Activated CD8-positive, alpha-beta memory T cell treated with anti-CD3 and anti-CD28 coated beads, Interleukin-2, amount 10 ng/mL, durations not matched to agents 7 days and 5 days (primary cell): Measurements from ENCODE around the gene APBA2. TPM values are rescaled to one million over a fixed set of nuclear protein-coding genes. Genes with fewer than 3 reads are reported as not detected.

Experiments
- ATAC-seq: fragments of 150-1000 bp; cut with Tn5 transposase; one replicate; pipeline ENCODE4 v1.10.0; 2021; ENCODE audit warnings: moderate library complexity
- CTCF ChIA-PET: fragments of 350-600 bp; sonication (Branson Sonifier 250); formaldehyde crosslinking; loops from one replicate; lab custom pipeline; 2021; ENCODE audit warnings: antibody characterized with exemption; lab: Charles Lee
- DNase-seq: peaks from one replicate; pipeline ENCODE4 v3.0.0-alpha.2; 2020
- H3K27ac Mint-ChIP-seq: one replicate; pipeline ENCODE4 v1.8.0; 2021; ENCODE audit warnings: mild to moderate bottlenecking, mixed read lengths
- H3K27me3 Mint-ChIP-seq: one replicate; pipeline ENCODE4 v1.8.0; 2021; ENCODE audit warnings: mixed read lengths
- H3K36me3 Mint-ChIP-seq: one replicate; pipeline ENCODE4 v1.8.0; 2021; ENCODE audit warnings: mild to moderate bottlenecking, mixed read lengths
- H3K4me1 Mint-ChIP-seq: one replicate; pipeline ENCODE4 v1.8.0; 2021; ENCODE audit warnings: mixed read lengths
- H3K4me3 Mint-ChIP-seq: one replicate; pipeline ENCODE4 v1.8.0; 2021; ENCODE audit warnings: mild to moderate bottlenecking, moderate library complexity, mixed read lengths
- H3K9me3 Mint-ChIP-seq: one replicate; pipeline ENCODE4 v1.8.0; 2022; ENCODE audit warnings: low read depth, mixed read lengths
- total RNA-seq, 2 experiments: library from RNA; stranded (reverse); gene quantifications; one replicate each; pipeline ENCODE4 v1.2.3, GENCODE V29; 2021

APBA2 gene
- total RNA-seq, 2 experiments from 2014 or later: 2.6 to 7.9 TPM

DNA sequence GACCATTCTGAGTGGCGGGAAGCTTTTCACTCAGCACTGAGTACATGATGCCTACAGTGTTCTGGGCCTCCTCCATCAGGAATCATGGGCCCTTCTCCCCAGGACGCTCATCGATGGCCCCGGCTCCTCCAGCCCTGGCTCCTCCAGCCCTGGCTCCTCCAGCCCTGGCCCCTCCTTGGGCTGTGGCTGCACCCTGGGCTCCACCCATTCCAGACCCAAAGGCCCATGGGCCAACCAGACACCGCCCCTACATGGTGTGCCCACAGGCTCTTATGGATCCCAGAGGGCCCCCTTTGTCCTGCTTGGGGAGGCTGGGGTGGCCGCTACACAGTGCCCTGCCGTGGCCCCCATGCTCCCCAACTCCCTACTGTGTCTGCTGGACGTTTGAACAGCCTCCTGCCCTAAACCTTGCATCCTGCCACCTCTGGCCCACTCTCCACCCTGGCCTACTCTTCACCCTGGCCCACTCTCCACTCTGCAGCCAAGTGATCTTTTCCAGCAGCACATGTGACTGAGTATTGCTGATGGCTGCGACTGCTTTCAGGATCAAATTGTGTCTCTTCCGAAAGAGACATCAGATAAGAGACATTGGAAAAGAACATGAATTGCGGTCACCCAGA, 57.9 kb downstream of the APBA2 start:
- Mint-ChIP-seq H3K4me1 (peaks cover 61% of the 10 kb centered on the region), H3K9me3 (no peaks in the 10 kb centered on the region), H3K27me3 (peaks cover 9% of the 10 kb centered on the region), H3K27ac (no peak overlapping the region), H3K36me3 (no peaks in the 10 kb centered on the region), H3K4me3 (no peak overlapping the region)
- ATAC-seq (no peak), DNase-seq (no peak)
- CTCF ChIA-PET: interaction anchor here (1.0 to 3.1 kb wide), 2 partner anchors 12 to 22 kb away, joined by 3 to 12 read pairs; no protein-coding TSS in a partner anchor

DNA sequence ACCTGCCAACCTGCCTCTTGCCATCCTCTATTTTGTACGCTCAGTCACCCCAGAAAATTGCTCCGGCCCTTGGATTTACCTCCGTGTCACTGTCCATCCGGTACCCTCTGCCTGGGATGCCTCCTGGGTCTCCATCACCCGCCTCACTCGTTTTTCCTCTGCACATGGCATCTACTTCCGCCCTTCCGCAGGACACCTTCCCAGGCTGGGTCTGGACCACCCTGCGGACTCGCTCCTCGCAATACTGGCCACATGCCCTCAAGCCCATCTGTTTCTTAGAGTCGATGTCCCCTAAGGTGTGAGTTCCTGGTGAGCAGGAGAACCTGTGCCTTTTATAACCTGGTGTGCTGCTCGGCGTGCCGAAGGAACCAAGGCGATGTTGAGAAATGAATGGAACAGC, 58.5 kb downstream of the APBA2 start:
- peaks cover 62% of the 10 kb centered on the region for H3K4me1 Mint-ChIP-seq
- no peaks in the 10 kb centered on the region for H3K36me3 Mint-ChIP-seq
- peaks cover 13% of the 10 kb centered on the region for H3K27me3 Mint-ChIP-seq
- ATAC-seq (no peak), DNase-seq (no peak)
- H3K9me3 Mint-ChIP-seq: no peaks in the 10 kb centered on the region
- no peak overlapping the region for H3K27ac Mint-ChIP-seq
- CTCF ChIA-PET: no interaction called here
- H3K4me3 Mint-ChIP-seq: no peak overlapping the region

- Mint-ChIP-seq H3K4me1 (peaks cover 63% of the 10 kb centered on the region), H3K27me3 (peaks cover 14% of the 10 kb centered on the region), H3K9me3 (no peaks in the 10 kb centered on the region), H3K27ac (no peak overlapping the region), H3K36me3 (no peaks in the 10 kb centered on the region), H3K4me3 (no peak overlapping the region)
- no peak for ATAC-seq
- CTCF ChIA-PET: no interaction called here
- no peak for DNase-seq
Observed at GRCh38 chr15:28944696-28945300, 59.0 kb downstream of the APBA2 start.

- DNase-seq: no peak
- Mint-ChIP-seq H3K27ac (no peak overlapping the region), H3K4me1 (peaks cover 63% of the 10 kb centered on the region), H3K27me3 (peaks cover 19% of the 10 kb centered on the region), H3K4me3 (no peak overlapping the region), H3K9me3 (no peaks in the 10 kb centered on the region), H3K36me3 (no peaks in the 10 kb centered on the region)
- no peak for ATAC-seq
- CTCF ChIA-PET: interaction anchor here (2.9 kb wide), 1 partner anchor 29 kb away, joined by 9 read pairs; no protein-coding TSS in a partner anchor
Observed at GRCh38 chr15:28945626-28946230, 60.0 kb downstream of the APBA2 start.

DNA sequence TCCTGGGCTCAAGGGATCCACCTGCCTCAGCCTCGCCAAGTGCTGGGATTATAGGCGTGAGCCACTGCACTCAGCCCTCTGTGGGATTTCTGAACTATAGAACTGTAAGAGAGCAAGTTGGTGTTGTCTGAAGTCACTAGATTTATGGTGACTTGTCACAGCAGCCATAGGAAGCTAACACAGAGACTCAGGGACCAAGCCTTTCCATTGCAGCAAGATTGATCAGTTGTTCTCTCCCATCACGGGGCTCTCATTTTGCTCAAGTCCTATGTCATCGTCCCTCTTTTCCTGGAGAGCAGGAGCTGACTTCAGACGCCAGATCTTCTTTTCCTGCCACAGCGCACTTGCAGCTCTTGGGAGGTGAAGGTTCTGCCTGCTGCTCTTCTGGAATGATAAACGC, 61.0 kb downstream of the APBA2 start:
- Mint-ChIP-seq H3K36me3 (no peaks in the 10 kb centered on the region), H3K27me3 (peaks cover 22% of the 10 kb centered on the region), H3K4me3 (no peak overlapping the region), H3K4me1 (peaks cover 55% of the 10 kb centered on the region), H3K9me3 (no peaks in the 10 kb centered on the region), H3K27ac (no peak overlapping the region)
- CTCF ChIA-PET: interaction anchor here (2.9 kb wide), 1 partner anchor 28 kb away, joined by 9 read pairs; no protein-coding TSS in a partner anchor
- DNase-seq (no peak), ATAC-seq (no peak)

- H3K27ac Mint-ChIP-seq: no peak overlapping the region
Observed at GRCh38 chr15:28947221-28947674, 61.5 kb downstream of the APBA2 start.

DNA sequence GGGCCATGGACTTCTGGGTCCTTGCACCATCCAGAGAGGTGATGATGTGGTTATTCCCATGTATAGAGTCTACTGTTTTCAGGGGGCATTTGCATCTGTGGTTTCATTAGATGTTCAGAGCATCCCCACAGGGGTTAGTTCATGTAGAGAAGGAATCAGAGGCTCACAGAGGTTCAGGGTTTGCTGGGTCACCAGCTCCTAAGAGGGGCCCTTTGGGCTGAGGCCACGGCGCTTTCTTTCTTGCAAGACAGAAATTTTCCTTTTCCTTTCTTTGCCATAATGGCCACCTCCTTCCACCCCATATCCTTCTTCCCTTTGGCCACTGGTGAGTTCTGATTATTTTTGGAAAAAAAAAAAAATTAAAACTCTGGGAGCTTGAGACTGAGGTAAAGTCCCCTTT, 62.3 kb downstream of the APBA2 start:
- CTCF ChIA-PET: interaction anchor here (1.0 to 2.9 kb wide), 3 partner anchors 13 to 27 kb away, joined by 3 to 9 read pairs (median 5); no protein-coding TSS in a partner anchor
- DNase-seq: peak; percentile 28
- Mint-ChIP-seq H3K36me3 (no peaks in the 10 kb centered on the region), H3K27me3 (peaks cover 22% of the 10 kb centered on the region), H3K27ac (no peak overlapping the region), H3K9me3 (no peaks in the 10 kb centered on the region), H3K4me1 (peaks cover 46% of the 10 kb centered on the region), H3K4me3 (peak overlapping the region; percentile 10)
- no peak for ATAC-seq

More at GRCh38 chr15:28947221-28947674, 61.5 kb downstream of the APBA2 start:
- Mint-ChIP-seq H3K27me3 (peaks cover 22% of the 10 kb centered on the region), H3K36me3 (no peaks in the 10 kb centered on the region), H3K4me3 (no peak overlapping the region), H3K4me1 (peaks cover 52% of the 10 kb centered on the region), H3K9me3 (no peaks in the 10 kb centered on the region)
- CTCF ChIA-PET: interaction anchor here (1.0 to 2.9 kb wide), 2 partner anchors 12 to 28 kb away, joined by 5 to 9 read pairs; no protein-coding TSS in a partner anchor
- ATAC-seq: no peak
- peak; percentile 40 for DNase-seq

DNA sequence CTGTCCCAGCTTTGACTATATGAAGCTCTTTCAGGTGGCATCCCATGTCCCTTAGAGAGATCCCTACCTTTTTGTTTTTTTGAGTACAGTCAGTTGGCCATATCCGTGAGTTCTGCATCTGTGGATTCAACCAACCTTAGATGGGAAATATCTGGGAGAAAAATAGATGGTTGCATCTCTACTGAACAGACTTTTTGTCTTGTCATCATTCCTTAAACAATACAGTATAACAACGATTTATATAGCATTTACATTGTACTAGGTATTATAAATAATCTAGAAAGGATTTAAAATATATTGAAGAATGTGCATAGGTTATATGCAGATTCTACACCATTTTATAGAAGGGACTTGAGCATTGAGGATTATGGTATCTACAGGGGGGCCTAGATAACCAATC, 65.1 kb downstream of the APBA2 start:
- DNase-seq: no peak
- H3K9me3 Mint-ChIP-seq: no peaks in the 10 kb centered on the region
- H3K36me3 Mint-ChIP-seq: no peaks in the 10 kb centered on the region
- no peak overlapping the region for H3K4me3 Mint-ChIP-seq
- ATAC-seq: no peak
- H3K27ac Mint-ChIP-seq: no peak overlapping the region
- CTCF ChIA-PET: interaction anchor here (1.1 to 2.3 kb wide), 2 partner anchors 12 to 15 kb away, joined by 3 to 7 read pairs; no protein-coding TSS in a partner anchor
- peaks cover 61% of the 10 kb centered on the region for H3K4me1 Mint-ChIP-seq
- H3K27me3 Mint-ChIP-seq: peaks cover 34% of the 10 kb centered on the region

- Mint-ChIP-seq H3K4me1 (peaks cover 58% of the 10 kb centered on the region), H3K36me3 (peaks cover 1% of the 10 kb centered on the region), H3K9me3 (no peaks in the 10 kb centered on the region), H3K27me3 (peaks cover 34% of the 10 kb centered on the region), H3K4me3 (no peak overlapping the region), H3K27ac (no peak overlapping the region)
- DNase-seq: no peak
- no peak for ATAC-seq
- CTCF ChIA-PET: no interaction called here
Observed at GRCh38 chr15:28952666-28953491, 67.1 kb downstream of the APBA2 start.

DNA sequence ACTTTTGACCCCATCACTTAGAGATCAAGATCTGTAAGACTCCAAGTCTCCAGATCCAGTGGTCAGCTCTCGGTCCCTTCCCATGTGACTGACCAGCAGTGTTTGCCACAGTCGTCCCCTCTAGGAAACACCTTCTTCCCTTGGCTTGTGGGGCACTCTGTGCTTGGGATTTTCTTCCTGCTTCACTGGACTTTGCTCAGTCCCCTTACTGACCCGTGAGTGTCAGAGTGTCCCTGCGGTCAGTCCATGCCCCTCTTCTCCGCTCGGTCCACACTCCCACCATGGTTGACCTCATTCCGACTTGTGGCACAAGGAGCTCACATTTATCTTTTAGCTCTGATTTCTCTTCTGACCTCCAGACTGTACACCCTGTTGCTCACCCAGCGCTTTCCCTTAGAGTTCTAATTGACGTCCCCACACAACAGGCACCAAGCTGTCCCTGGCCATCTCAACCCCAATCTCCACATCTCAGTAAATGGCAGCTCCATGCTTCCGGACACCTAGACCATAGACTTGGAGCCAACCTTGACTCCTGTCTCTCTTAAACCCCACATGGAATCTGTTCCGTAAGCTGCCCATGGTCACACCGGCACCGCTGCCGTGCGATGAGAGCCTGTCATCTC, 67.9 kb downstream of the APBA2 start:
- Mint-ChIP-seq H3K27ac (no peak overlapping the region), H3K4me1 (peaks cover 50% of the 10 kb centered on the region), H3K27me3 (peaks cover 32% of the 10 kb centered on the region), H3K36me3 (peaks cover 1% of the 10 kb centered on the region), H3K9me3 (no peaks in the 10 kb centered on the region), H3K4me3 (no peak overlapping the region)
- ATAC-seq (no peak), DNase-seq (peak; percentile 35)
- CTCF ChIA-PET: interaction anchor here (0.9 to 2.8 kb wide), 3 partner anchors 11 to 22 kb away, joined by 3 to 18 read pairs (median 12); no protein-coding TSS in a partner anchor

GRCh38 chr15:28954466-28955159, 68.8 kb downstream of the APBA2 start:
- Mint-ChIP-seq H3K4me3 (peak overlapping the region; percentile 12), H3K27me3 (peaks cover 28% of the 10 kb centered on the region), H3K36me3 (peaks cover 1% of the 10 kb centered on the region), H3K27ac (peak overlapping the region; percentile 69), H3K9me3 (no peaks in the 10 kb centered on the region), H3K4me1 (peaks cover 41% of the 10 kb centered on the region)
- DNase-seq (peak; percentile 37), ATAC-seq (peak; percentile 24)
- CTCF ChIA-PET: interaction anchor here (1.4 to 2.8 kb wide), 6 partner anchors 12 to 135 kb away, joined by 3 to 18 read pairs (median 9); no protein-coding TSS in a partner anchor
